Naive thymus-derived CD4-positive, alpha-beta T cell (primary cell): ENCODE data around the gene MALAT1. TPM values are rescaled to one million over a fixed set of nuclear protein-coding genes. Genes with fewer than 3 reads are reported as not detected.

Experiments used
- ATAC-seq: fragments of 150-1000 bp; cut with Tn5 transposase; 2 replicates; pipeline ENCODE4 v1.10.0; 2021; ENCODE audit warnings: mild to moderate bottlenecking, moderate library complexity
- CTCF ChIA-PET: fragments of 350-600 bp; sonication (Branson Sonifier 250); formaldehyde crosslinking; loops from one replicate; lab custom pipeline; 2021; ENCODE audit warnings: antibody characterized with exemption; lab: Charles Lee
- POLR2A ChIA-PET: fragments of 350-600 bp; sonication (Branson Sonifier 250); formaldehyde crosslinking; loops from one replicate; lab custom pipeline; 2021; ENCODE audit warnings: antibody characterized with exemption, inconsistent platforms; lab: Charles Lee
- DNase-seq, 9 donors: peaks; one replicate each; pipeline versions ENCODE4 v3.0.0 to v3.0.0-alpha.2; 2020 to 2022; ENCODE audit warnings: mixed read lengths in 1 of 9
- H3K27ac ChIP-seq: one replicate; pipeline ENCODE4 v1.7.0; 2013; ENCODE audit warnings: mild to moderate bottlenecking, low read depth, low read length, moderate library complexity
- H3K27me3 ChIP-seq, 2 donors: one replicate each; pipeline ENCODE4 v1.7.0; 2013; ENCODE audit warnings: low read length in 2 of 2, mild to moderate bottlenecking in 2 of 2, moderate library complexity in 2 of 2; ENCODE audit not compliant: control insufficient read depth in 2 of 2, insufficient read depth in 2 of 2
- H3K36me3 ChIP-seq, 3 experiments: 1 replicate in 2 of 3; 2 replicates in 1 of 3; pipeline ENCODE4 v1.7.0; 2013; ENCODE audit warnings: low read length in 3 of 3, mild to moderate bottlenecking in 3 of 3, moderate library complexity in 1 of 3; ENCODE audit not compliant: insufficient read depth in 3 of 3, control insufficient read depth in 2 of 3
- H3K4me1 ChIP-seq, 2 donors: one replicate each; pipeline ENCODE4 v1.7.0; 2013; ENCODE audit warnings: low read length in 2 of 2, mild to moderate bottlenecking in 2 of 2, moderate library complexity in 1 of 2; ENCODE audit not compliant: control insufficient read depth in 2 of 2, insufficient read depth in 2 of 2
- H3K4me3 ChIP-seq: 2 replicates; pipeline ENCODE4 v1.7.0; 2013; ENCODE audit warnings: mild to moderate bottlenecking, low read length
- H3K9me3 ChIP-seq, 3 experiments: 1 replicate in 2 of 3; 2 replicates in 1 of 3; pipeline ENCODE4 v1.7.0; 2013; ENCODE audit warnings: low read length in 3 of 3; ENCODE audit not compliant: control insufficient read depth in 2 of 3
- H3K27ac Mint-ChIP-seq, 9 donors: one replicate each; pipeline ENCODE4 v1.8.0; 2020 to 2022; ENCODE audit warnings: mixed read lengths in 9 of 9, mild to moderate bottlenecking in 8 of 9, moderate library complexity in 5 of 9, inconsistent platforms in 2 of 9
- H3K27me3 Mint-ChIP-seq, 5 donors: one replicate each; pipeline ENCODE4 v1.8.0; 2021 to 2022; ENCODE audit warnings: mixed read lengths in 5 of 5, mild to moderate bottlenecking in 1 of 5
- H3K36me3 Mint-ChIP-seq, 5 donors: one replicate each; pipeline ENCODE4 v1.8.0; 2020 to 2022; ENCODE audit warnings: mixed read lengths in 5 of 5, mild to moderate bottlenecking in 3 of 5, inconsistent platforms in 1 of 5
- H3K4me1 Mint-ChIP-seq, 7 donors: one replicate each; pipeline ENCODE4 v1.8.0; 2020 to 2022; ENCODE audit warnings: mixed read lengths in 7 of 7, mild to moderate bottlenecking in 3 of 7, inconsistent platforms in 1 of 7
- H3K4me3 Mint-ChIP-seq, 10 donors: one replicate each; pipeline ENCODE4 v1.8.0; 2020 to 2022; ENCODE audit warnings: mild to moderate bottlenecking in 10 of 10, mixed read lengths in 10 of 10, moderate library complexity in 6 of 10, inconsistent platforms in 2 of 10
- H3K9me3 Mint-ChIP-seq, 11 donors: one replicate each; pipeline ENCODE4 v1.8.0; 2020 to 2022; ENCODE audit warnings: mixed read lengths in 11 of 11, mild to moderate bottlenecking in 4 of 11, inconsistent platforms in 1 of 11, moderate library complexity in 1 of 11
- intact Hi-C, 2 donors: fragments of 100-400 bp; cut with micrococcal nuclease; formaldehyde crosslinking; loops; one replicate each; pipeline ENCODE4 v1.15.1; 2023
- polyA plus RNA-seq, 2 donors: library from polyadenylated mRNA; unstranded; fragments of 300-500 nt; fragmentation: Illumina TruSeq; gene quantifications; one replicate each; pipeline ENCODE4 v1.2.3, GENCODE V29; 2021
- total RNA-seq, 6 experiments: library from RNA in 5 of 6; stranded (reverse) in 5 of 6; gene quantifications; 1 replicate in 5 of 6; 2 replicates in 1 of 6; pipeline ENCODE4 v1.2.3 and lab custom pipeline; 2021 to 2026

The MALAT1 gene
- total and polyA plus RNA-seq, 7 experiments from 2014 or later, result 734 to 32,234 (median 30,857) TPM

- H3K27me3 Mint-ChIP-seq, result peaks cover 0 to 4% (median 0%) of the 10 kb centered on the region in 5 donors
- peaks cover 14 to 30% (median 23%) of the 10 kb centered on the region in 7 donors for H3K4me1 Mint-ChIP-seq
- H3K4me3 Mint-ChIP-seq, result no peak overlapping the region
- H3K27ac Mint-ChIP-seq, result no peak overlapping the region
- ATAC-seq (no peak), DNase-seq (no peak)
- H3K36me3 Mint-ChIP-seq, result no peaks in the 10 kb centered on the region
- POLR2A ChIA-PET, result interaction anchor here (1.3 to 27.5 kb wide), 4 partner anchors 9 to 66 kb away, joined by 8 to 2591 read pairs (median 359); partner anchors contain the start of genes MALAT1 and NEAT1
- no peak overlapping the region for H3K27ac ChIP-seq
- H3K9me3 ChIP-seq, result no peaks in the 10 kb centered on the region
- CTCF ChIA-PET, result interaction anchor here (1.4 kb wide), 1 partner anchor 14 kb away, joined by 3 read pairs; no protein-coding TSS in a partner anchor
- no peaks in the 10 kb centered on the region for H3K9me3 Mint-ChIP-seq
- intact Hi-C loops, result no loop called here
- no peaks in the 10 kb centered on the region for H3K36me3 ChIP-seq
- H3K4me3 ChIP-seq, result no peak overlapping the region
- H3K27me3 ChIP-seq, result no peaks in the 10 kb centered on the region
- H3K4me1 ChIP-seq, result peaks cover 0 to 9% of the 10 kb centered on the region in 2 donors
These were observed 13.0 kb upstream of the MALAT1 start for GRCh38 chr11:65485920-65486219.

GRCh38 chr11:65486570-65487466 lies 12.0 kb upstream of the MALAT1 start:
- no peak overlapping the region for H3K27ac ChIP-seq
- Mint-ChIP-seq H3K27ac (no peak overlapping the region), H3K27me3 (peaks cover 0 to 4% (median 0%) of the 10 kb centered on the region in 5 donors), H3K36me3 (no peaks in the 10 kb centered on the region), H3K4me1 (peaks cover 15 to 31% (median 23%) of the 10 kb centered on the region in 7 donors), H3K4me3 (peak overlapping the region in 1 of 10 donors; percentile 6), H3K9me3 (no peaks in the 10 kb centered on the region)
- no peaks in the 10 kb centered on the region for H3K36me3 ChIP-seq
- DNase-seq, result no peak
- H3K4me3 ChIP-seq, result no peak overlapping the region
- ChIA-PET CTCF (interaction anchor here (0.7 to 1.1 kb wide), 2 partner anchors 18 to 70 kb away, joined by 3 read pairs; no protein-coding TSS in a partner anchor), POLR2A (interaction anchor here (0.6 to 27.5 kb wide), 6 partner anchors 9 to 155 kb away, joined by 3 to 2591 read pairs (median 69); partner anchors contain the start of genes MALAT1 and NEAT1)
- no peak for ATAC-seq
- H3K4me1 ChIP-seq, result peaks cover 0 to 9% of the 10 kb centered on the region in 2 donors
- intact Hi-C loops, result no loop called here
- no peaks in the 10 kb centered on the region for H3K27me3 ChIP-seq
- H3K9me3 ChIP-seq, result no peaks in the 10 kb centered on the region

- Mint-ChIP-seq H3K4me1 (peaks cover 19 to 36% (median 23%) of the 10 kb centered on the region in 7 donors), H3K27ac (peak overlapping the region in 5 of 9 donors; percentile 25 to 88 (median 44)), H3K27me3 (no peaks in the 10 kb centered on the region), H3K9me3 (no peaks in the 10 kb centered on the region), H3K4me3 (peak overlapping the region in 6 of 10 donors; percentile 19 to 58 (median 35)), H3K36me3 (no peaks in the 10 kb centered on the region)
- Histone ChIP-seq H3K36me3 (no peaks in the 10 kb centered on the region), H3K27me3 (no peaks in the 10 kb centered on the region), H3K27ac (no peak overlapping the region), H3K4me1 (peaks cover 0 to 9% of the 10 kb centered on the region in 2 donors), H3K9me3 (no peaks in the 10 kb centered on the region), H3K4me3 (no peak overlapping the region)
- ATAC-seq (peak; percentile 78), DNase-seq (peak in 1 of 9 donors; percentile 54)
- ChIA-PET CTCF (interaction anchor here (0.7 to 1.1 kb wide), 5 partner anchors 8 to 71 kb away, joined by 3 to 4 read pairs (median 3); no protein-coding TSS in a partner anchor), POLR2A (interaction anchor here (2.4 to 27.5 kb wide), 5 partner anchors 9 to 67 kb away, joined by 10 to 2591 read pairs (median 122); partner anchors contain the start of genes MALAT1 and NEAT1)
- intact Hi-C loops, result no loop called here
These were observed 11.2 kb upstream of the MALAT1 start for GRCh38 chr11:65487467-65488272.

GRCh38 chr11:65488273-65489034 lies 10.4 kb upstream of the MALAT1 start:
- H3K27me3 ChIP-seq, result no peaks in the 10 kb centered on the region
- H3K27ac ChIP-seq, result no peak overlapping the region
- H3K27ac Mint-ChIP-seq, result peak overlapping the region in 4 of 9 donors; percentile 44 to 88 (median 56)
- intact Hi-C loops, result no loop called here
- H3K27me3 Mint-ChIP-seq, result no peaks in the 10 kb centered on the region
- no peak overlapping the region for H3K4me3 ChIP-seq
- ChIA-PET POLR2A (interaction anchor here (0.6 to 27.5 kb wide), 7 partner anchors 10 to 226 kb away, joined by 3 to 2591 read pairs (median 10); partner anchors contain the start of genes MALAT1, NEAT1, POLA2 and SLC25A45), CTCF (interaction anchor here (0.7 to 1.1 kb wide), 5 partner anchors 9 to 159 kb away, joined by 3 to 5 read pairs (median 3); no protein-coding TSS in a partner anchor)
- no peak for DNase-seq
- H3K4me1 ChIP-seq, result peaks cover 0 to 9% of the 10 kb centered on the region in 2 donors
- H3K36me3 Mint-ChIP-seq, result peaks cover 0 to 1% (median 0%) of the 10 kb centered on the region in 5 donors
- H3K4me1 Mint-ChIP-seq, result peaks cover 19 to 44% (median 25%) of the 10 kb centered on the region in 7 donors
- no peak for ATAC-seq
- no peaks in the 10 kb centered on the region for H3K36me3 ChIP-seq
- no peaks in the 10 kb centered on the region for H3K9me3 ChIP-seq
- peak overlapping the region in 6 of 10 donors; percentile 34 to 63 (median 42) for H3K4me3 Mint-ChIP-seq
- H3K9me3 Mint-ChIP-seq, result no peaks in the 10 kb centered on the region

GRCh38 chr11:65489035-65489705 lies 9.7 kb upstream of the MALAT1 start:
- peaks cover 0 to 9% of the 10 kb centered on the region in 2 donors for H3K4me1 ChIP-seq
- CTCF ChIA-PET, result interaction anchor here (0.7 to 1.1 kb wide), 3 partner anchors 11 to 160 kb away, joined by 3 to 5 read pairs (median 3); no protein-coding TSS in a partner anchor
- Mint-ChIP-seq H3K27me3 (no peaks in the 10 kb centered on the region), H3K36me3 (peaks cover 0 to 1% (median 0%) of the 10 kb centered on the region in 5 donors), H3K4me3 (peak overlapping the region in 1 of 10 donors; percentile 56), H3K27ac (peak overlapping the region in 1 of 9 donors; percentile 44), H3K4me1 (peaks cover 19 to 51% (median 27%) of the 10 kb centered on the region in 7 donors), H3K9me3 (no peaks in the 10 kb centered on the region)
- DNase-seq (no peak), ATAC-seq (no peak)
- POLR2A ChIA-PET, result interaction anchor here (0.6 to 27.5 kb wide), 9 partner anchors 11 to 384 kb away, joined by 3 to 2591 read pairs (median 5); partner anchors contain the start of genes MALAT1, NEAT1, POLA2 and SLC25A45
- intact Hi-C loops, result no loop called here
- H3K27me3 ChIP-seq, result no peaks in the 10 kb centered on the region
- no peaks in the 10 kb centered on the region for H3K9me3 ChIP-seq
- no peak overlapping the region for H3K4me3 ChIP-seq
- H3K36me3 ChIP-seq, result no peaks in the 10 kb centered on the region
- H3K27ac ChIP-seq, result no peak overlapping the region
